H1 (cell line): ENCODE results near the gene SLC30A2. TPM values are rescaled to one million over a fixed set of nuclear protein-coding genes. Genes with fewer than 3 reads are reported as not detected.

Source experiments
- CTCF ChIA-PET: fragments of 300-600 bp; sonication (Branson Sonifier 250); formaldehyde crosslinking; loops from one replicate; lab custom pipeline; 2021; ENCODE audit not compliant: partially characterized antibody; lab: Charles Lee
- POLR2A ChIA-PET: fragments of 300-600 bp; sonication (Branson Sonifier 250); formaldehyde crosslinking; loops from one replicate; lab custom pipeline; 2021; ENCODE audit warnings: inconsistent platforms; ENCODE audit not compliant: partially characterized antibody; lab: Charles Lee
- DNase-seq, 2 experiments: peaks; one replicate each; pipeline versions ENCODE4 v3.0.0 to v3.0.0-alpha.2; 2010 to 2022; ENCODE audit warnings: low spot score in 2 of 2, low read depth in 1 of 2, mixed read lengths in 1 of 2
- FAIRE-seq: peaks from 2 replicates; lab custom pipeline; 2011; peaks lifted over from hg19 to GRCh38; lab: Jason Lieb, UNC
- H2AFZ ChIP-seq: 2 replicates; pipeline ENCODE4 v1.8.1; 2012; ENCODE audit warnings: low read length, inconsistent platforms
- H2AK5ac ChIP-seq: 2 replicates; pipeline ENCODE4 v1.6.1; 2013; ENCODE audit warnings: low read depth, low read length
- H2BK120ac ChIP-seq: replicated peaks from 2 replicates; pipeline ENCODE3; 2013; ENCODE audit warnings: low read depth, low read length, inconsistent platforms
- H2BK12ac ChIP-seq: 2 replicates; pipeline ENCODE4 v1.6.1; 2013; ENCODE audit warnings: low read depth, low read length
- H2BK15ac ChIP-seq: 2 replicates; pipeline ENCODE4 v1.6.1; 2013; ENCODE audit warnings: low read length
- H2BK20ac ChIP-seq: 2 replicates; pipeline ENCODE4 v1.6.1; 2013; ENCODE audit warnings: low read length
- H2BK5ac ChIP-seq: 2 replicates; pipeline ENCODE4 v1.6.1; 2013; ENCODE audit warnings: low read depth, low read length
- H3K14ac ChIP-seq: 2 replicates; pipeline ENCODE4 v1.6.1; 2013; ENCODE audit warnings: inconsistent platforms; ENCODE audit not compliant: insufficient read length
- H3K18ac ChIP-seq: 2 replicates; pipeline ENCODE4 v1.6.1; 2013; ENCODE audit warnings: low read length; ENCODE audit errors: extremely low read depth
- H3K23ac ChIP-seq: 2 replicates; pipeline ENCODE4 v1.6.1; 2013; ENCODE audit warnings: inconsistent platforms; ENCODE audit not compliant: insufficient read length
- H3K23me2 ChIP-seq: 2 replicates; pipeline ENCODE4 v1.6.1; 2013; ENCODE audit warnings: low read depth, low read length
- H3K27ac ChIP-seq: 2 replicates; pipeline ENCODE4 v1.6.1; 2011; ENCODE audit warnings: low read depth, low read length, inconsistent platforms
- H3K27me3 ChIP-seq, 4 experiments: replicated peaks in 1 of 4; 1 replicate in 1 of 4; 2 replicates in 3 of 4; pipeline versions ENCODE4 v1.6.1 to v1.8.1; 2011 to 2013; ENCODE audit warnings: low read length in 3 of 4, mild to moderate bottlenecking in 3 of 4, inconsistent platforms in 2 of 4, mixed read lengths in 2 of 4, moderate library complexity in 1 of 4; ENCODE audit not compliant: control insufficient read depth in 3 of 4, insufficient read depth in 3 of 4; ENCODE audit errors: extremely low read depth in 1 of 4
- H3K36me3 ChIP-seq, 4 experiments: 2 replicates each; pipeline versions ENCODE4 v1.6.1 to v1.8.1; 2011 to 2013; ENCODE audit warnings: mild to moderate bottlenecking in 4 of 4, low read length in 3 of 4, moderate library complexity in 2 of 4, control low read depth in 1 of 4, inconsistent platforms in 1 of 4; ENCODE audit not compliant: insufficient read depth in 4 of 4, control insufficient read depth in 2 of 4
- H3K4ac ChIP-seq: replicated peaks from 2 replicates; pipeline ENCODE3; 2013; ENCODE audit warnings: low read length, low read depth, mixed read lengths, inconsistent platforms; ENCODE audit not compliant: insufficient read length
- H3K4me1 ChIP-seq, 4 experiments: replicated peaks in 1 of 4; 1 replicate in 1 of 4; 2 replicates in 3 of 4; pipeline versions ENCODE4 v1.6.1 to v1.8.1; 2011 to 2013; ENCODE audit warnings: low read length in 3 of 4, inconsistent platforms in 2 of 4, mixed read lengths in 1 of 4; ENCODE audit not compliant: insufficient read depth in 4 of 4, control insufficient read depth in 3 of 4
- H3K4me2 ChIP-seq, 2 experiments: 2 replicates each; pipeline versions ENCODE4 v1.6.1 to v1.8.1; 2011 to 2013; ENCODE audit warnings: low read depth in 2 of 2, low read length in 2 of 2, control low read depth in 1 of 2, inconsistent platforms in 1 of 2, mild to moderate bottlenecking in 1 of 2; ENCODE audit not compliant: insufficient read depth in 1 of 2
- H3K4me3 ChIP-seq, 4 experiments: fragments of 200-600, 300-600 bp in 1 of 4; sonication (generic), shearing (Covaris generic), sonication (Bioruptor Twin) in 1 of 4; 2 replicates each; pipeline versions ENCODE4 v1.5.1 to v1.8.1; 2011 to 2016; ENCODE audit warnings: low read length in 4 of 4, low read depth in 3 of 4, control low read depth in 2 of 4, inconsistent platforms in 2 of 4, mild to moderate bottlenecking in 2 of 4, mixed read lengths in 1 of 4, moderate library complexity in 1 of 4; ENCODE audit not compliant: insufficient read depth in 2 of 4; ENCODE audit errors: extremely low read depth in 1 of 4
- H3K56ac ChIP-seq: replicated peaks from 2 replicates; pipeline ENCODE3; 2013; ENCODE audit warnings: low read depth, mild to moderate bottlenecking, mixed read lengths, low read length, inconsistent platforms; ENCODE audit not compliant: insufficient read length
- H3K79me1 ChIP-seq: 2 replicates; pipeline ENCODE4 v1.6.1; 2013; ENCODE audit warnings: low read depth, low read length, control low read depth
- H3K79me2 ChIP-seq, 2 experiments: 2 replicates each; pipeline versions ENCODE4 v1.6.1 to v1.8.1; 2012 to 2013; ENCODE audit warnings: low read length in 2 of 2, mild to moderate bottlenecking in 2 of 2, inconsistent platforms in 1 of 2; ENCODE audit not compliant: insufficient read depth in 2 of 2, control insufficient read depth in 1 of 2
- H3K9ac ChIP-seq, 4 experiments: replicated peaks in 1 of 4; 1 replicate in 1 of 4; 2 replicates in 3 of 4; pipeline versions ENCODE4 v1.6.1 to v1.8.1; 2011 to 2013; ENCODE audit warnings: low read depth in 3 of 4, low read length in 3 of 4, control low read depth in 2 of 4, mild to moderate bottlenecking in 2 of 4, moderate library complexity in 2 of 4, inconsistent platforms in 1 of 4; ENCODE audit errors: extremely low read depth in 1 of 4
- H3K9me3 ChIP-seq, 2 experiments: 2 replicates each; pipeline versions ENCODE4 v1.6.1 to v1.8.1; 2012 to 2013; ENCODE audit warnings: mild to moderate bottlenecking in 2 of 2, moderate library complexity in 2 of 2, control low read depth in 1 of 2, inconsistent platforms in 1 of 2, low read depth in 1 of 2, low read length in 1 of 2, mixed read lengths in 1 of 2; ENCODE audit not compliant: insufficient read depth in 2 of 2
- H4K20me1 ChIP-seq, 2 experiments: replicated peaks in 1 of 2; 2 replicates each; pipeline versions ENCODE3 to v1.8.1; 2011 to 2013; ENCODE audit warnings: inconsistent platforms in 2 of 2, low read length in 2 of 2, mild to moderate bottlenecking in 1 of 2; ENCODE audit not compliant: insufficient read depth in 2 of 2, control insufficient read depth in 1 of 2
- H4K5ac ChIP-seq: 2 replicates; pipeline ENCODE4 v1.6.1; 2013; ENCODE audit warnings: low read length, low read depth, mixed read lengths, inconsistent platforms; ENCODE audit not compliant: insufficient read length
- H4K8ac ChIP-seq: 2 replicates; pipeline ENCODE4 v1.8.0; 2013; ENCODE audit warnings: mild to moderate bottlenecking, moderate library complexity, low read length, inconsistent platforms; ENCODE audit not compliant: insufficient read depth; ENCODE audit errors: extremely low read depth
- H4K91ac ChIP-seq: replicated peaks from 2 replicates; pipeline ENCODE3; 2013; ENCODE audit warnings: low read length, mixed read lengths, inconsistent platforms; ENCODE audit not compliant: insufficient read length
- TEAD4 ChIP-seq: IDR thresholded peaks from 2 replicates; pipeline ENCODE4 v1.6.1; 2012; ENCODE audit warnings: low read depth, low read length, inconsistent platforms, mixed read lengths
- WGBS, 2 experiments: shearing (Covaris generic) in 1 of 2; methylation state at CpG; one replicate each; pipeline versions ENCODE4 v1.1.6 to v1.1.7; 2013 to 2015; ENCODE audit warnings: low lambda C conversion rate in 2 of 2, mixed read lengths in 2 of 2, inconsistent platforms in 1 of 2, low coverage in 1 of 2, missing lambda C conversion rate in 1 of 2; ENCODE audit not compliant: insufficient replicate concordance in 2 of 2, insufficient coverage in 1 of 2, insufficient read length in 1 of 2; ENCODE audit errors: extremely low coverage in 1 of 2, missing lambda C conversion rate in 1 of 2; 5-methylcytosine and 5-hydroxymethylcytosine counted together
- polyA plus RNA-seq, 7 experiments: library from polyadenylated mRNA; depleted of rRNA in 3 of 7; stranded (reverse) in 5 of 7; unstranded in 2 of 7; fragments of >200 nt in 5 of 7; fragments of 200-250 nt in 2 of 7; gene quantifications; 1 replicate in 5 of 7; 2 replicates in 1 of 7; 4 replicates in 1 of 7; pipeline versions ENCODE4 v1.2.1 to v1.2.3, GENCODE V29; 2011 to 2013; ENCODE audit warnings: missing spikeins in 2 of 7, mixed read lengths in 2 of 7
- total RNA-seq: library from RNA; stranded (reverse); fragmentation: NEBNext Ultra II Directional; extraction: Animal tissue kit (Norgen Biotek cat#: 25700); gene quantifications from 2 replicates; pipeline ENCODE4 v1.2.1, GENCODE V29; 2021
- TF ChIP-seq, protein P1 (sequence below): IDR thresholded peaks from 2 replicates; pipeline ENCODE4 v1.6.1; 2011; ENCODE audit warnings: low read length, improper control_type of control experiment
- TF ChIP-seq, protein P2 (sequence below): IDR thresholded peaks from 2 replicates; pipeline ENCODE4 v1.6.1; 2012; ENCODE audit warnings: inconsistent platforms

Gene SLC30A2
- total and polyA plus RNA-seq, 2 of the 8 experiments (the other 6 are each of a cell fraction or from before 2014, with no cell fraction given) = 0.19 to 0.76 TPM

DNA sequence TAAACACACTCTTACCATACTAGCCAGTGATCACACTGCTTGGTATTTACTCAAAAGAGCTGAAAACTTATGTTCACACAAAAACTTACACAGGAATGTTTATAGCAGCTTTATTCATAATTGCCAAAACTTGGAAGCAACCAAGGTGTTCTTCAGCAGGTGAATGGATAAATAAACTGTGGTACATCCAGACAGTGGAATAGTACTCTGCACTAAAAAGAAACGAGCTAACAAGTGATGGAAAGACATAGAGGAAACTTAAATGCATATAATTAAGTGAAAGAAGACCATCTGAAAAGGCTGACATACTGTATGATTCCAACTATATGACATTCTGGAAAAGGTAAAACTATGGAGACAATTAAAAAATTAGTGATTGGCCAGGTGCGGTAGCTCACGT, 45.0 kb upstream of the SLC30A2 start:
- no peak overlapping the region for H3K9ac ChIP-seq
- H3K56ac ChIP-seq = no peak overlapping the region
- H4K91ac ChIP-seq = no peak overlapping the region
- no peak overlapping the region for H3K4me3 ChIP-seq
- H4K5ac ChIP-seq = no peak overlapping the region
- no peaks in the 10 kb centered on the region for H4K20me1 ChIP-seq
- H3K4me1 ChIP-seq = peaks cover 9 to 15% (median 12%) of the 10 kb centered on the region in 4 experiments
- H2BK20ac ChIP-seq = no peak overlapping the region
- DNase-seq = no peak
- FAIRE-seq = no peak
- no peak overlapping the region for H3K14ac ChIP-seq
- H3K9me3 ChIP-seq = no peaks in the 10 kb centered on the region
- CTCF ChIA-PET = interaction anchor here (0.7 to 2.5 kb wide), 7 partner anchors 12 to 144 kb away, joined by 3 to 7 read pairs (median 4); no protein-coding TSS in a partner anchor
- H3K4me2 ChIP-seq = no peak overlapping the region
- H2BK5ac ChIP-seq = no peak overlapping the region
- H3K23ac ChIP-seq = no peak overlapping the region
- H2BK120ac ChIP-seq = no peak overlapping the region
- TF ChIP-seq, protein P1, sequence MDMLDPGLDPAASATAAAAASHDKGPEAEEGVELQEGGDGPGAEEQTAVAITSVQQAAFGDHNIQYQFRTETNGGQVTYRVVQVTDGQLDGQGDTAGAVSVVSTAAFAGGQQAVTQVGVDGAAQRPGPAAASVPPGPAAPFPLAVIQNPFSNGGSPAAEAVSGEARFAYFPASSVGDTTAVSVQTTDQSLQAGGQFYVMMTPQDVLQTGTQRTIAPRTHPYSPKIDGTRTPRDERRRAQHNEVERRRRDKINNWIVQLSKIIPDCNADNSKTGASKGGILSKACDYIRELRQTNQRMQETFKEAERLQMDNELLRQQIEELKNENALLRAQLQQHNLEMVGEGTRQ = no peak
- TF ChIP-seq, protein P2, sequence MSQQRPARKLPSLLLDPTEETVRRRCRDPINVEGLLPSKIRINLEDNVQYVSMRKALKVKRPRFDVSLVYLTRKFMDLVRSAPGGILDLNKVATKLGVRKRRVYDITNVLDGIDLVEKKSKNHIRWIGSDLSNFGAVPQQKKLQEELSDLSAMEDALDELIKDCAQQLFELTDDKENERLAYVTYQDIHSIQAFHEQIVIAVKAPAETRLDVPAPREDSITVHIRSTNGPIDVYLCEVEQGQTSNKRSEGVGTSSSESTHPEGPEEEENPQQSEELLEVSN = no peak
- no peak for TF ChIP-seq TEAD4
- H2BK15ac ChIP-seq = no peak overlapping the region
- H3K79me1 ChIP-seq = no peaks in the 10 kb centered on the region
- H2AK5ac ChIP-seq = no peak overlapping the region
- H3K79me2 ChIP-seq = no peaks in the 10 kb centered on the region
- peaks cover 0 to 5% (median 2%) of the 10 kb centered on the region in 4 experiments; a peak in 2 of 7 replicates for H3K27me3 ChIP-seq
- no peak overlapping the region for H4K8ac ChIP-seq
- H2BK12ac ChIP-seq = no peak overlapping the region
- no peak overlapping the region for H3K4ac ChIP-seq
- WGBS, 2 experiments = 82% methylated on average over 3 of the region's 3 CpGs; no CpG with 5 or more reads in 1 of the 2 experiments
- no peak overlapping the region for H3K18ac ChIP-seq
- POLR2A ChIA-PET = interaction anchor here (1.1 kb wide), 1 partner anchor 21 kb away, joined by 4 read pairs; the partner anchor contains the start of gene PDIK1L
- H3K36me3 ChIP-seq = no peaks in the 10 kb centered on the region
- H2AFZ ChIP-seq = no peak overlapping the region
- no peak overlapping the region for H3K27ac ChIP-seq
- no peaks in the 10 kb centered on the region for H3K23me2 ChIP-seq
